Stimulated activated CD8-positive, alpha-beta memory T cell treated with anti-CD3 and anti-CD28 coated beads, Interleukin-12 subunit alpha, Interleukin-12 subunit beta, amount 100 ng/mL, for 24 hours (primary cell): ENCODE measurements around the gene ECSIT.
"Not testable (repeated sequence)": the region's sequence is repeated elsewhere in the genome, so short reads cannot be mapped to it uniquely, and the experiment has no call there.

Source experiments
- DNase-seq: peaks from one replicate; pipeline ENCODE4 v3.0.0-alpha.2; 2020; ENCODE audit errors: extremely low read depth

Gene ECSIT

GRCh38 chr19:11528551-11529341 lies at the start of gene ECSIT:
TSS of gene ECSIT (minus strand) at chr19:11529134. CDS start at chr19:11519170, 9,964 bp downstream.
- peak; percentile 77 for DNase-seq

- no peak for DNase-seq
Observed at GRCh38 chr19:11577451-11578257, 48.7 kb upstream of the ECSIT start, which contains the start of gene ACP5. TSS of gene ACP5 (minus strand) at chr19:11577645. CDS start at chr19:11577317, 328 bp downstream.

- DNase-seq, result no peak
Observed at GRCh38 chr19:11576227-11576626, 47.3 kb upstream of the ECSIT start.

GRCh38 chr19:11574689-11575088 lies 45.8 kb upstream of the ECSIT start:
- no peak for DNase-seq

- DNase-seq, result not testable (repeated sequence)
Observed at GRCh38 chr19:11573763-11574162, 44.8 kb upstream of the ECSIT start.

GRCh38 chr19:11573354-11573753 lies 44.4 kb upstream of the ECSIT start:
- not testable (repeated sequence) for DNase-seq

- DNase-seq, result no peak
Observed at GRCh38 chr19:11570039-11570462, 41.1 kb upstream of the ECSIT start.

GRCh38 chr19:11566164-11566563 lies 37.2 kb upstream of the ECSIT start:
- DNase-seq, result no peak

GRCh38 chr19:11565649-11565980 lies 36.7 kb upstream of the ECSIT start:
- not testable (repeated sequence) for DNase-seq

- not testable (repeated sequence) for DNase-seq
Observed at GRCh38 chr19:11564082-11564807, 35.3 kb upstream of the ECSIT start.

- DNase-seq, result no peak
Observed at GRCh38 chr19:11563532-11563931, 34.6 kb upstream of the ECSIT start.

GRCh38 chr19:11560404-11561051 lies 31.6 kb upstream of the ECSIT start:
- no peak for DNase-seq

GRCh38 chr19:11558881-11559828 lies 30.2 kb upstream of the ECSIT start, which contains the start of gene ELOF1:
TSS of gene ELOF1 (minus strand) at chr19:11559230. CDS start at chr19:11554347, 4,883 bp downstream.
- DNase-seq, result peak; percentile 95

- DNase-seq, result no peak
Observed at GRCh38 chr19:11556634-11557420, 27.9 kb upstream of the ECSIT start.

- no peak for DNase-seq
Observed at GRCh38 chr19:11555246-11555645, 26.3 kb upstream of the ECSIT start.

- DNase-seq, result no peak
Observed at GRCh38 chr19:11554160-11554559, 25.2 kb upstream of the ECSIT start.

GRCh38 chr19:11552666-11553372 lies 23.9 kb upstream of the ECSIT start:
- no peak for DNase-seq

GRCh38 chr19:11551603-11552235 lies 22.8 kb upstream of the ECSIT start:
- DNase-seq, result no peak
